Activated naive CD4-positive, alpha-beta T cell treated with anti-CD3 and anti-CD28 coated beads for 36 hours (primary cell): ENCODE measurements around the gene SRP68. TPM values are rescaled to one million over a fixed set of nuclear protein-coding genes. Genes with fewer than 3 reads are reported as not detected.
"Not testable (repeated sequence)": the region's sequence is repeated elsewhere in the genome, so short reads cannot be mapped to it uniquely, and the experiment has no call there.

Experiments used
- CTCF ChIA-PET: fragments of 350-600 bp; sonication (Branson Sonifier 250); formaldehyde crosslinking; loops from one replicate; lab custom pipeline; 2021; ENCODE audit warnings: antibody characterized with exemption; lab: Charles Lee
- DNase-seq: peaks from one replicate; pipeline ENCODE4 v3.0.0-alpha.2; 2020
- H3K27ac Mint-ChIP-seq: one replicate; pipeline ENCODE4 v1.8.0; 2021; ENCODE audit warnings: mild to moderate bottlenecking, mixed read lengths
- H3K27me3 Mint-ChIP-seq: one replicate; pipeline ENCODE4 v1.8.0; 2021; ENCODE audit warnings: low read depth, mixed read lengths
- H3K36me3 Mint-ChIP-seq: one replicate; pipeline ENCODE4 v1.8.0; 2021; ENCODE audit warnings: low read depth, mixed read lengths
- H3K4me1 Mint-ChIP-seq: one replicate; pipeline ENCODE4 v1.8.0; 2021; ENCODE audit warnings: low read depth, mixed read lengths
- H3K4me3 Mint-ChIP-seq: one replicate; pipeline ENCODE4 v1.8.0; 2021; ENCODE audit warnings: mild to moderate bottlenecking, moderate library complexity, mixed read lengths
- H3K9me3 Mint-ChIP-seq: one replicate; pipeline ENCODE4 v1.8.0; 2021; ENCODE audit warnings: mixed read lengths
- intact Hi-C: fragments of 100-400 bp; cut with micrococcal nuclease; formaldehyde crosslinking; loops from one replicate; pipeline ENCODE4 v1.15.1; 2023
- total RNA-seq, 2 experiments: library from RNA; stranded (reverse); gene quantifications; one replicate each; pipeline ENCODE4 v1.2.3, GENCODE V29; 2021

Gene SRP68
- total RNA-seq, 2 experiments from 2014 or later = 127 to 131 TPM

GRCh38 chr17:76048025-76048605, 24.2 kb downstream of the SRP68 start:
- H3K9me3 Mint-ChIP-seq = no peaks in the 10 kb centered on the region
- no peak overlapping the region for H3K4me3 Mint-ChIP-seq
- H3K27ac Mint-ChIP-seq = no peak overlapping the region
- CTCF ChIA-PET = interaction anchor here (0.6 kb wide), 1 partner anchor 1053 kb away, joined by 3 read pairs; no protein-coding TSS in a partner anchor
- peaks cover 37% of the 10 kb centered on the region for H3K36me3 Mint-ChIP-seq
- no peak for DNase-seq
- peaks cover 14% of the 10 kb centered on the region for H3K4me1 Mint-ChIP-seq
- H3K27me3 Mint-ChIP-seq = no peaks in the 10 kb centered on the region
- intact Hi-C loops = no loop called here

GRCh38 chr17:76046064-76046463, 26.3 kb downstream of the SRP68 start:
- Mint-ChIP-seq H3K36me3 (peaks cover 42% of the 10 kb centered on the region), H3K4me3 (no peak overlapping the region), H3K4me1 (peaks cover 11% of the 10 kb centered on the region), H3K27ac (no peak overlapping the region), H3K27me3 (no peaks in the 10 kb centered on the region), H3K9me3 (no peaks in the 10 kb centered on the region)
- intact Hi-C loops = no loop called here
- CTCF ChIA-PET = interaction anchor here (1.0 to 1.7 kb wide), 2 partner anchors 32 to 41 kb away, joined by 4 to 5 read pairs; no protein-coding TSS in a partner anchor
- DNase-seq = no peak

GRCh38 chr17:76044475-76045007, 27.8 kb downstream of the SRP68 start:
- CTCF ChIA-PET, H3K4me1 Mint-ChIP-seq, H3K4me3 Mint-ChIP-seq, H3K27me3 Mint-ChIP-seq, H3K9me3 Mint-ChIP-seq, intact Hi-C loops, H3K27ac Mint-ChIP-seq, DNase-seq: not testable (repeated sequence)
- H3K36me3 Mint-ChIP-seq = peaks cover 45% of the 10 kb centered on the region

GRCh38 chr17:76042868-76043267, 29.4 kb downstream of the SRP68 start:
- H3K36me3 Mint-ChIP-seq = peaks cover 45% of the 10 kb centered on the region
- H3K9me3 Mint-ChIP-seq, H3K27ac Mint-ChIP-seq, H3K4me3 Mint-ChIP-seq, H3K4me1 Mint-ChIP-seq, H3K27me3 Mint-ChIP-seq, intact Hi-C loops, DNase-seq: not testable (repeated sequence)
- CTCF ChIA-PET = interaction anchor here (0.6 kb wide), 1 partner anchor 74 kb away, joined by 3 read pairs; no protein-coding TSS in a partner anchor

GRCh38 chr17:76040376-76040775, 31.9 kb downstream of the SRP68 start:
- H3K4me1 Mint-ChIP-seq = peaks cover 4% of the 10 kb centered on the region
- no peaks in the 10 kb centered on the region for H3K27me3 Mint-ChIP-seq
- peaks cover 36% of the 10 kb centered on the region for H3K36me3 Mint-ChIP-seq
- no peak overlapping the region for H3K4me3 Mint-ChIP-seq
- H3K27ac Mint-ChIP-seq = peak overlapping the region; percentile 12
- H3K9me3 Mint-ChIP-seq = no peaks in the 10 kb centered on the region
- no peak for DNase-seq
- CTCF ChIA-PET = interaction anchor here (0.7 kb wide), 1 partner anchor 26 kb away, joined by 3 read pairs; no protein-coding TSS in a partner anchor
- intact Hi-C loops = no loop called here

GRCh38 chr17:76039121-76039520, 33.2 kb downstream of the SRP68 start:
- H3K27ac Mint-ChIP-seq = peak overlapping the region; percentile 72
- H3K9me3 Mint-ChIP-seq = no peaks in the 10 kb centered on the region
- no peak for DNase-seq
- CTCF ChIA-PET = no interaction called here
- no peak overlapping the region for H3K4me3 Mint-ChIP-seq
- intact Hi-C loops = no loop called here
- peaks cover 27% of the 10 kb centered on the region for H3K36me3 Mint-ChIP-seq
- H3K27me3 Mint-ChIP-seq = no peaks in the 10 kb centered on the region
- H3K4me1 Mint-ChIP-seq = peaks cover 4% of the 10 kb centered on the region

DNA sequence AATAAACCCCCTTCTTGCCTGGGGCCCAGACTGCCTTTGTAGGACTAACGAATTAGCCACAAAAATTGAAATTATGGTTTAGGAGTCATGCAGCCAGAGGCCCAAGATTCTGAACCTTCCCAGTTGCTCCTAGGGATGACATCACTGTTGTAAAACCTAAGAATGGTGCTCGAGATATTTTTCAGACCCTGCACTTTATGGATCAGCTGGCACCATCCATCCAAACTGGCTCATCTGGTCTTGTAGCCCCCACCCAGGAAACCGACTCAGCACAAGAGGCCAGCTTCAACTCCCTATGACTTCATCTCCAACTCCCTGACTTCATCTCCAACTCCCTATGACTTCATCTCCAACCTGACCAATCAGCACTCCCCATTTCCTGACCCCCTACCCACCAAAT, 34.3 kb downstream of the SRP68 start:
- no peak for DNase-seq
- intact Hi-C loops = no loop called here
- H3K9me3 Mint-ChIP-seq = no peaks in the 10 kb centered on the region
- H3K4me1 Mint-ChIP-seq = peaks cover 4% of the 10 kb centered on the region
- CTCF ChIA-PET = no interaction called here
- no peak overlapping the region for H3K4me3 Mint-ChIP-seq
- no peaks in the 10 kb centered on the region for H3K27me3 Mint-ChIP-seq
- H3K36me3 Mint-ChIP-seq = peaks cover 21% of the 10 kb centered on the region
- H3K27ac Mint-ChIP-seq = no peak overlapping the region

DNA sequence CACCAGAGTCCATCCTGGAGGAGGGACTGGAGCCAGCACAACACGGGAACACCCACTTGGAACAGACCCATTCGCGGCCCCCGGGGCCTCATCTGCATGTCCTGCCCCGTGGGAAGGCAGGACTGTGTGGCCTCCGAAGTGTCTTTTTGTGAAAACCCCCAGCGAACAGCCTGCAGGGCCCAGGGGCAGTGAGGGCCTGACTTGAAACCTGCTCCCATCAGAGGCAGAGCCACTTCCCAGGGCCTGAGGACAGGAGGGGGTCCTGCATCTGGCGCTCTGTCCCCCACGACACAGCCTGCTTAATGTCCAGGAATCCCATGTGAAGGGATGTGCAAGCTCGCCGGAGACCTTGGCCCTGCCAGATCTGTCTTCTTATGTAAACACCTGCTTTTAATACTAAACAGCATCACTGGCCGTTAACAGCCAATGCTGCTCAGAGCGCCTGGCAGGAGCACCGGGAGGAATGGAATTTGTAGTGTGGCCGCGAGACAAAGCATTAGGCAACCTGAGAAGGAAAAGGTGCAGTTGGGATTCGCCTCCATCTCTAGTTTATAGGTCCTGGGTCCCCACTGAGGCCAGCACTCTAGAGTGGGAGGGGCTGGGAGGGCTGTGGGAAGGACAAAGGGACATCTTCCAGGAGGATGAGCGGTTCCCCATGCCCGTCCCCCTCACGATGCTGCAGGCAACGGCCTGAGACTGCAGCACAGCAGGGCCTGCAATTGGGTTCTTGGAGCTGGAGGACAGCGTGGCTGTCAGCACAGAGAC, 35.6 kb downstream of the SRP68 start:
- H3K9me3 Mint-ChIP-seq = no peaks in the 10 kb centered on the region
- no peak for DNase-seq
- H3K4me1 Mint-ChIP-seq = peaks cover 4% of the 10 kb centered on the region
- CTCF ChIA-PET = interaction anchor here (0.9 to 1.6 kb wide), 2 partner anchors 22 to 37 kb away, joined by 3 to 4 read pairs; partner anchors contain the start of gene CDK3
- no peak overlapping the region for H3K27ac Mint-ChIP-seq
- no peaks in the 10 kb centered on the region for H3K27me3 Mint-ChIP-seq
- H3K4me3 Mint-ChIP-seq = no peak overlapping the region
- intact Hi-C loops = no loop called here
- peaks cover 18% of the 10 kb centered on the region for H3K36me3 Mint-ChIP-seq

- H3K27ac Mint-ChIP-seq = no peak overlapping the region
- H3K4me3 Mint-ChIP-seq = no peak overlapping the region
- no peaks in the 10 kb centered on the region for H3K27me3 Mint-ChIP-seq
- H3K4me1 Mint-ChIP-seq = peaks cover 8% of the 10 kb centered on the region
- intact Hi-C loops = no loop called here
- DNase-seq = no peak
- H3K36me3 Mint-ChIP-seq = peaks cover 11% of the 10 kb centered on the region
- CTCF ChIA-PET = interaction anchor here (0.8 to 2.5 kb wide), 5 partner anchors 21 to 245 kb away, joined by 3 to 15 read pairs (median 4); no protein-coding TSS in a partner anchor
- no peaks in the 10 kb centered on the region for H3K9me3 Mint-ChIP-seq
Observed at GRCh38 chr17:76034428-76035350, 37.6 kb downstream of the SRP68 start.

GRCh38 chr17:76033139-76033538, 39.2 kb downstream of the SRP68 start:
- no peak for DNase-seq
- Mint-ChIP-seq H3K4me1 (peaks cover 23% of the 10 kb centered on the region), H3K36me3 (peaks cover under 1% of the 10 kb centered on the region), H3K27me3 (no peaks in the 10 kb centered on the region), H3K9me3 (no peaks in the 10 kb centered on the region), H3K27ac (no peak overlapping the region), H3K4me3 (no peak overlapping the region)
- CTCF ChIA-PET = interaction anchor here (1.0 to 2.5 kb wide), 4 partner anchors 20 to 265 kb away, joined by 3 to 15 read pairs (median 4); no protein-coding TSS in a partner anchor
- intact Hi-C loops = no loop called here

DNA sequence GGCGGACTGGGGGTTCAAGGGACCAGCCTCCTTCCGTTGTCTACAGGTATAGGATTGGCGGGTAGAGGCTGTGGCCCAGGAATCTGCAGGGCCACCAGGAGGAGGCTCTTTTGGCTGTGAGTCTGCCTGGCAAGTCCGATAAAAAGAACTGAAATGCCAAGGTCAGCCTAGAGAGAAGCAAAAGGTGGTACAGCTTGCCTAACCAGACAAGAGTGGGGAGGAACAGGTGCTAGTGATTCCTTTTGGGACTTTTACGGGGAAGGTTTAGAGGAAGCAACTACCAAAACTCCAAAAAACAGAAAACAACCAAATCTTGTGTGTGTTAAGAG, 39.6 kb downstream of the SRP68 start:
- no peak overlapping the region for H3K27ac Mint-ChIP-seq
- intact Hi-C loops = no loop called here
- peaks cover 23% of the 10 kb centered on the region for H3K4me1 Mint-ChIP-seq
- CTCF ChIA-PET = interaction anchor here (2.5 kb wide), 1 partner anchor 19 kb away, joined by 15 read pairs; no protein-coding TSS in a partner anchor
- H3K4me3 Mint-ChIP-seq = no peak overlapping the region
- no peaks in the 10 kb centered on the region for H3K36me3 Mint-ChIP-seq
- H3K27me3 Mint-ChIP-seq = no peaks in the 10 kb centered on the region
- H3K9me3 Mint-ChIP-seq = no peaks in the 10 kb centered on the region
- no peak for DNase-seq
